Activated CD4-positive, alpha-beta T cell treated with anti-CD3 and anti-CD28 coated beads for 24 hours (primary cell): ENCODE measurements around the gene NAALADL2.
"Not testable (repeated sequence)": the region's sequence is repeated elsewhere in the genome, so short reads cannot be mapped to it uniquely, and the experiment has no call there.

ENCODE experiments used
- DNase-seq, 2 donors: peaks; one replicate each; pipeline ENCODE4 v3.0.0-alpha.2; 2020; ENCODE audit warnings: low read depth in 2 of 2

NAALADL2 gene

DNA sequence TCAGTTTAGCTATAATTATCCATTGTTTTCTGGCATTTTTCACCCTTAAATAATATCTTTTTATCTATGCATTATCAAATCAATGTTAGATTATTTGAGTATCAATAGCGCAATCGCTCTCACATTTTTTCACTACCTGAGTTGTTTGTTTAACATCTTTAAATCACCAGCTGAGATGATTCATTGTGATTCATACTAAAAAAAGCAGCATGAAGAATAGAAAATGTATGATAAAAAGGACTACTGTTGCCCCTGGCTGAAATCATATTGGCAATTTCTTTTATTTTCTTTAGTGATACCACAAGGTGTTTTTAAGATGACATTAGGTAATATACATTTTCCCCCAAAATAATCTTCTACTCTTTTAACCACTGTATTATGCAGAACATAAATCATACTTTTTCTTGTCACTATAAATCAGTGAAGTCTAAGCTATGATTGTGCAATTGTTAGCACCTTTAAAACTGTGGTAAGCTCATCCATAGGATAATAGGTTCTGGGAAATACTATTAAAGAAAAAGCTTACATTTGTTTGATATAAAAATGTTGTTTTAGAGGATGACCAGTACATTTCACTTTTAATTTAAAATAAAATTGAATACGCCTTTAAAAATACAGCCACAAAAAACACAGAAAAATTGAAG is 889.1 kb downstream of the NAALADL2 start:
- no peak for DNase-seq

DNA sequence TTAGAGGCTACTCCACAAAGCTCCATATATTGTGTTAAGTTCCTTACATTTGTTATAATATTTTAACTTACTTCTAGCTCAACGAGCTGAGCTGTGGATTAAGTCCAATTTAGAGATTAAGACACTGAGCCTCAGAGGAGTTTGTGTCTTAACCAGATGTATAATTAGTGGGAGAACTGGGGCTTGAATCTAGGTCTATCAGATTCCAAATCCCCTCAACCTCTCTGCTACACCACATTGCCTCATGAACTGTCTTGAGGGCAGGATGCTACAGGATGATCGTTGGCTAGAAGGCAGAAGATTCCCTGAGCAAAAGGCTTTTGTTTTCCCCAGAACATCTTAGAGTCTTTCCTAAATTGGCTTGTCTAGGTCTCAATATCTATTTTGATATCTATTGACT is 890.8 kb downstream of the NAALADL2 start:
- DNase-seq: no peak

DNA sequence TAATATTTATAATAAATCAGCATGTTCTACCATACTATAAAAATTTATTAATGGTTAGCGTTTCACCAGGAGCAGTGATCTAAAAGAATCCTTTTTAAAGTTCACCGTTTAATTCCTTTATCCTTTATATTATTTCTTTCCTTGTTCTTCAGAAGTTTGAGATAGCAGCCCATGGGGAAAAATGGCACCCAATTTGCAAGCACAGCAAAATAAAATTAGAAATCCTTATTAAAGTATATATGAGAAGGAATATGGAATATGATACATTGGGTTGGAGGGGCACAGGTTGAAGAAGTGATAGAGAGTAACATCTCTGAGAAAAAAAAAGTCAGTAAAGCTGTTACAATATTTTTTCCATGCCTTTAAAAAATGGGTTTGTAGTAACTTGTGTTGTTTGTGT is 892.0 kb downstream of the NAALADL2 start:
- no peak for DNase-seq

DNA sequence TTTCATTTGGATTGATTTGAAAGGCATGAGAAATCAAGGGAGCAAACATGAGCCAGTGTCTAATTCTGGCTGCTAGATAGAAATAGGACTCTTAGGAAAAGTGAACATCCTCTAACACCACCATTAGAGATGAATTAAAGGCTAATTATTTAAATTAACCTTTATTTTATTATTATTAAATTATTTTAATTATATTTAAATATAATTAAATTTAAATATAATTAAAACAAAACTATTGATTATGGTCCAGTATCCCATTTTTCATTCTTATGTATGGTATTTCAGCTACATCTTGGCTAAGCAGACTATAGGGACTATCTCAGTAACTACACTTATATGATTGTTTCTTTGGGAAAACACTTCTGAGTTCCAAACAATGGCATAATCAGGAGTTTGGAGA is 904.8 kb downstream of the NAALADL2 start:
- no peak for DNase-seq

DNA sequence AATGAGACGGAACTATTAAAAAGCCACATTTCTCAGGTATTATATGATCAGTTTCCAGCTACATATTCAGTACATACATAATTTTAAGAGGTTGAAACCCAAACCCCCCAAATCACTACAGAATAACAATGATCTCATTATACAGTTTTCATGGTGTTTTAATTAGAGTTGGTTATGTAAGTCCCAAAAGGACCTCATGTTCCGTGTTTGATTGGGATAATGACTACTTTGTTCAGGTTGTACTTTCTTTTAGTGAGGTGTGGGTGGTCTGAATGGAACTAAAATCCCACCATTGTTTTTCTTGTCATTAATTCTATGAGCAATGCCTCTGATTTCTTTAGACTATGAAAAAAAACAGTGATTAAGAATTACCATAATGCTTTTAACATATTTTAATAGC is 905.6 kb downstream of the NAALADL2 start:
- no peak for DNase-seq

DNA sequence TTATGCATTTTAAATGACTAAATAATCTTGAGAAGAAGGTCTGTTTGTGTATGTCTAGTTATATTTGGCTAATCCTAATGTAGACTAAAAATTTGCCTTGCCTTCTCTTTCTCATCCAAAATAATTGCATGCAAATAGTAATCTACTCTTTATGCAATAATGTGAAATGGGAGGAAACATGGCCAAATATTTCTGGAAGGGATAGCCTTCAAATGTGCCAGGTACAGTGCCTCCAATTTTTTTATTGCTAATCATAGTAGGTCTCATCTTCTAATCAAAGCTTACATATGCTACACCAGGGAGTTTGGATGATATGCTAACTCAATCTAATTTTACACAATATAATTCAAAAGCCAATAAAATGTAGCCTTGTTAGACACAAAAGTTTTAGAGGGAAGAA is 911.3 kb downstream of the NAALADL2 start:
- DNase-seq: no peak

DNA sequence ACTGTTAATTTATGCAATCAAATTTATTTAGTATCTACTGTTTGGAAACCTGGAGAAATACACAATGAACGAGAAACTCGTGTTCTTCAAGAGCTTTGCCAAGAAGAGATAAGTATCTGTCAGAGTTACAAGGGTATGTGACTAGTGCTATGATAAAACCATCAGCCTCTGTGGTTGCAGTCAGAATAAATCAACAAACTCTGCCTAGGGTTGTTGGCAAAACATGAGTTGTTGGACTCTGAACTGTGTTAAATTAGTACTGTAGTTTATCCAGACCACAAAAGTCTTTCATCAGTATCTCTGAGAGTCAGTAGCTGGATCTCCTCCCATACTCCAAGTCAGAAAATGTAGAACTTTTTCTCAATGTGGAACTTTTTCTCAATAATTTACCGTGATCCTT is 918.4 kb downstream of the NAALADL2 start:
- DNase-seq: no peak

DNA sequence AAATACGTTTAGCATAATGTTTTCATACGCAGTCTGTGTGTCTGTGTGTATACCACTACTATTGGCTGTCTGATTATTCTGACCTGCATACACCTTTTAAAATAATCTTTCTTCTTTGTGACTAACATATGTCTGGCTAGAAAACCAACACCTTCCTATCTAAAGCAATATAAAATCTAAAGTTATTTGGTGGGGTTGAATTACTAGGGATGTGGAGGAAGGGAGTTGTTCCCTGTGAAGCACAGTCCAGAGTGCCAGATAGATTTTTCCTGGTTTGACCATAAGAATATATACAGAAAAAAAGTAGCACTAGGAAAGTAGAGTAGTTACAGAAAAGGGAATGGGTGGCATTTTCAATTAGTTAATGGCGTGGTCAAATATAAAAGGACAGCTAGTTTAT is 918.8 kb downstream of the NAALADL2 start:
- no peak for DNase-seq

DNA sequence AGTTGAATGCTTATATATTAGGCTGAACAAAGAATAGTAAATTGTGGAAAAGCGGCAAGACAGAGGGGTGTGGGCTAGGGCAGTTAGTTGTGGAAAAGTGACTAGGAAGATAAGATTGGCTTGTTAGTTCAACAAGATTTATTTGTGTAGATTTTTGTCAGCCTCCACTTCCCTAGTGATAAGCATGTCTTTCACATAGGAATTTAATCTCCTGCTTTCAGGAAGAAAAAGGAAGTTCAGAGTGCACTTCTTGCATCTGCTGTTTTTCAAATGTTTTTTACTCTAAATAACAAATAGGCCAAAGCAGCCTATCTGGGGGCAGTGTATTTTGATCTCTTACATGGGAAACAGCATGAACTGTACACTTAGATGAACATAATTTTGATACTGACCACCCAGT is 919.9 kb downstream of the NAALADL2 start:
- no peak for DNase-seq

DNA sequence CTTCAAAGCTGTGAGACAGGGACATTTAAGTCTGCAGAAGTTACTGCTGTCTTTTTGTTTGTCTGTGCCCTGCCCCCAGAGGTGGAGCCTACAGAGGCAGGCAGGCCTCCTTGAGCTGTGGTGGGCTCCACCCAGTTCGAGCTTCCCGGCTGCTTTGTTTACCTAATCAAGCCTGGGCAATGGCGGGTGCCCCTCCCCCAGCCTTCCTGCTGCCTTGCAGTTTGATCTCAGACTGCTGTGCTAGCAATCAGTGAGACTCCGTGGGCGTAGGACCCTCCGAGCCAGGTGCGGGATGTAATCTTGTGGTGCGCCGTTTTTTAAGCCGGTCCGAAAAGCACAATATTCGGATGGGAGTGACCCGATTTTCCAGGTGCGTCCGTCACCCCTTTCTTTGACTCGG is 928.0 kb downstream of the NAALADL2 start:
- not testable (repeated sequence) for DNase-seq

DNA sequence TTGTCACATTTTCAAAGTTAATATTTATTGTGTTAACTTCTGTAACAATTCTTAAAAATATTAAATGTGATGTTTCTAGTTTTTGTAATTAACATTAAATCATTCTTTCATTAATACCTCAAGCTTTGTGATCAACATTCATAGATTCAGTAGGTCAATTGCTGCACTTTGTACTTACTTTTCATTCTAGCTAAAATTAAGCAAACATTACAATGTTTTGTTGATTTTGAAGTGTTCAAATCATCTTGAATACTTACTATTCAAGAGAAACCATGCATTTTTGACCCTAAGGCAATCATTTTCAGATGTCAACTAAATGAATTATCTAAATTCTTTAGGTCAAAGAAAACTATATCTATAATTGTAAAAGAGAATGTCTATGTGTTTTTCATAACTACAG is 933.1 kb downstream of the NAALADL2 start:
- no peak for DNase-seq

DNA sequence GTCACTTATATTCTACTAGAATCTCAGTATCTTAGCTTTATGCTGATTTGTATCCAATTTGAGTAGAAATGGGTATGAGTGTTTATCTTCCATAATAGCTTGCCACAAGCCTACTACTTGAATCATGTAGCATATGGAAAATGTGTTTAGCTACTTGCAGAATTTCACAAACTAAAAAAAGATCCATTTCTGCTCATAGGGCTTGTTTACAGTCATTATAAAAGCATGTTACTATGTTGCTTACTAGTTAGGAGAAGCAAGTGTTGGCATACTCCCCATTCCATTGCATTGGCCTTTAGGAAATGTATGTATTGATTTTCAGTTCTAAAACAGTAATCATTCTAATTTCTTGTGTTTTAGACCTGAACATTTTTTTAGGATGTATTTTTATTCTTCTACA is 939.2 kb downstream of the NAALADL2 start:
- no peak for DNase-seq

DNA sequence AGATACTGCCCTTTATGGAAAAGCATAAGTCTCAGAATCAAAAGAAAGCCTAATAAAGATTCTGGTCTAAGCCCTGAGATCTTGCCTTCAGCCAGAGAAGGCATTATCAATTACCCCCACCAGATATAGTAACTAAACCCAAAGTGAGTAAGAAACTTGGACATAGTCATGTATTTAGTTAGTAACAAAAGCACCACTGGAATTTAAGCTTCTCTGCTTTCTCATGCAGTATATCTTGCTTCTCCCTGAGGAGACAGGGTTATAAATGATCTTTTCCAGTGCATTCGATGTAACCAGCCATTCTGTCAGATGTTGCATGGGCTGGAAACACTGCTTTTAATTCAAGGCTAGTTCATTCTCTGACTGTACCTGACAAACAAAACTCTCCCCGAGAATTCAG is 946.7 kb downstream of the NAALADL2 start:
- no peak for DNase-seq

DNA sequence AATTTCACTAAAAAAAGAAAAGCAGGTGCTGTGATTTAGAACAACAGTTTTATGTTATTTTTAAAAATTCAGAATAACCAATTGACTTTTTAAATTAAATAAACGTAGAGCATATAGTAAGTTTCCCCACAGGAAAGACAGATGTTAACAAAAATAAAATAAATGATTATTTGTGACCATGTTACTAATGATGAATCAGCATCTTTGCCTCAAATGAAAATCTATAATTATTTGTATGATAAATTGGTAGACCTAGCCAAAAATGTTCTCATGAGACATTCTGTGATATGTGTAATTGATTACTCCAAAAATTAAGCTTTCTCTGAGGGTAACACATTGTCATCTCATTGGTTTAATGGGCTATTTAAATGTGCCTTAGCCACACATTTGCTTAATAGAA is 948.0 kb downstream of the NAALADL2 start:
- no peak for DNase-seq

DNA sequence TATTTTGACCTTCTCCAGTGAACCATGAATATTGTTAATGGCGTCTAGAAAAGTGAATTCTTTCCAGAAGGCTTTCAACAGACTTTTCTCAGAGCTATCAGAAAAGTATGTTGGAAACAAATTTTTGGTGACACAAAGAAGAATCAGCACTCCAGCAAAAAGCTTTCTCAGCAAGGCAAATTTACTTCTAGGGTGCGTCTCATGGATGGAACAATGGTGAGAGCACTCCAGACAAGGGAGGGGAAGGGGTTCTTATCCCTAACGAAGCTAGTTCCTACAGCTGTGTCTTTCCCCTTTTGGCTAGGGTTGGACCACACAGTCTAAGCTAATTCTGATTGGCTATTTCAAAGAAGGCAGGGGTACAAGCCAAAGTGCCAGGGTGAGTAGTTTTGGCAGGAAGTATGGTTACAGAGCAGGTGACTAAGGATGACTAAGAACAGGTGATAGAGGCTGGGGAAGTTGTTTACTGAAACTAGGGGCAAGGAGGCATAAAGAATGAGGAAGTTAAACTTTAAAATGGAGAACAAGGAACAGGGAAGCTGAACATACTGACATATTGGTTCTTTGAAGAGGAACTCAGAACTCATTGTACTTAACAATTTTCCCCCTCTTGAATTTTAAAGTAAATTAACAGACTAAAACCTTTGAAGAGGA is 959.8 kb downstream of the NAALADL2 start:
- no peak for DNase-seq

DNA sequence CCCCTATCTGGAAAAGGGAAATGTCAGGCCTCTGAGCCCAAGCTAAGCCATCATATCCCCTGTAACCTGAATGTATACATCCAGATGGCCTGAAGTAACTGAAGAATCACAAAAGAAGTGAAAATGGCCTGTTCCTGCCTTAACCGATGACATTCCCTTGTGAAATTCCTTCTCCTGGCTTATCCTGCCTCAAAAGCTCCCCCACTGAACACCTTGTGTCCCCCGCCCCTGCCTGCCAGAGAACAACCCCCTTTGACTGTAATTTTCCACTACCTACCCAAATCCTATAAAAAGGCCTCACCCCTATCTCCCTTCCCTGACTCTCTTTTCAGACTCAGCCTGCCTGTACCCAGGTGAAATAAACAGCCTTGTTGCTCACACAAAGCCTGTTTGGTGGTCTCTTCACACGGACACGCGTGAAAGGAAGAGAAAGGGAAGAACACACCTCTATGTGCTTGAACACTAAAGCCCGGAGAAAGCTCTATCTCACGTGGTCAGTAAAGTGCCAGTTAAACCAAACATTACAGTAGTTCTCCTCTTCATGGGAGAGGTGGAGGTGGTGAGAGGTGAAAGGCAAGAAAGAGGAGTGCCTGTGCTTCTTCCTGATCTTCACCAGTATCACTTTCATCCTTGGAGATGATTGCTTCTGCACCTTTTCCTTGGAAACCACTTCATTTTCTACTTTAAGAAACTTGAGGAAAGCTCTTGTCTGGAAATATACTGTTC is 963.8 kb downstream of the NAALADL2 start:
- not testable (repeated sequence) for DNase-seq

DNA sequence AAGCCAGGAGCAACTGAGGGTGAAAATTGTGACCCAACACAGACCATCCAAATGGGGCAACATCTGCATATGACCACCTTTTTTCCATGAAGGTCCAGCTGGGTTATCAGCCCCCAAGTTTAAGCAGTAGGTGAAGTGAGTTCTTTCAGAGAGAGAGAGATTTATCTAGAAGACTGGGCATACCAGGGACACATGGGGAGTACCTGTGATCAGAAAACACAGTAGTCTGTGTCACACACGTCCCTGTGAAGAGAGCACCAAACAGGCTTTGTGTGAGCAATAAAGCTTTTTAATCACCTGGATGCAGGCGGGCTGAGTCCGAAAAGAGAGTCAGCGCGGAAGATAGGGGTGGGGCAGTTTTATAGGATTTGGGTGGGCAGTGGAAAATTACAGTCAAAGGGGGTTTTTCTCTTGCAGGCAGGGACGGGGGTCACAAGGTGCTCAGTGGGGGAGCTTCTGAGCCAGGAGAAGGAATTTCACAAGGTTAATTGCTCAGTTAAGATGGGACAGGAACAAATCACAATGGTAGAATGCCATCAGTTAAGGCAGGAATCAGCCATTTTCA is 966.0 kb downstream of the NAALADL2 start:
- not testable (repeated sequence) for DNase-seq

DNA sequence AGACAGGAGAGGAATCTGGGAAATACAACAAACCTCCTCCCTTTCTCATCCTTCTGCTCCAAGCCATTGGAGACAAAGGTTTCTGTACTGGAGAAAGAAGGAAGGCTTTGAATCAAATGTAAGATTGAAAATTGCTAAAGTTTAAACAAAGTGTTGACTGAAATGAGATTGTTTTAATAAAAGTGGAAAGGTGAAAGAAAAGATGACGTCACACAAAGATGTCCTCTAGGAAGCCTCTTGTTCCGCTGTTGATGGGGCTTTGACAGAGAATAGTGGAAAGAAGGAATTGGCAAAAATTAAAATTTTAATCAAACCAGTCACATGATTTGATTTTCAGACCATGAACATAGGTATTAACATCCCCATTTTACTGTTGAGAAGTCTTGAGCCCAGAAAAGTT is 967.6 kb downstream of the NAALADL2 start:
- DNase-seq: no peak

DNA sequence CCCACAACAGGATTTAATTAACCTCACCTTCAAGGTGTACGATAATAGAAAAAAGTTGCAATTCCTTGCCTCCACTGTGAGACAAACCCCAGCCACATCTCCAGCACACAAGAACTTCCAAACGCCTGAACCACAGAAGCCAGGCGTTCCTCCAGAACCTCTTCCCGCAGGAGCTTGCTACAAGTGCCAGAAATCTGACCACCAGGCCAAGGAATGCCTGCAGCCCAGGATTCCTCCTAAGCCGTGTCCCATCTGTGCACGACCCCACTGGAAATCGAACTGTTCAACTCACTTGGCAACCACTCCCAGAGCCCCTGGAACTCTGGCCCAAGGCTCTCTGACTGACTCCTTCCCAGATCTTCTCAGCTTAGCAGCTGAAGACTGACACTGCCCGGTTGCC is 970.7 kb downstream of the NAALADL2 start:
- DNase-seq: not testable (repeated sequence)

DNA sequence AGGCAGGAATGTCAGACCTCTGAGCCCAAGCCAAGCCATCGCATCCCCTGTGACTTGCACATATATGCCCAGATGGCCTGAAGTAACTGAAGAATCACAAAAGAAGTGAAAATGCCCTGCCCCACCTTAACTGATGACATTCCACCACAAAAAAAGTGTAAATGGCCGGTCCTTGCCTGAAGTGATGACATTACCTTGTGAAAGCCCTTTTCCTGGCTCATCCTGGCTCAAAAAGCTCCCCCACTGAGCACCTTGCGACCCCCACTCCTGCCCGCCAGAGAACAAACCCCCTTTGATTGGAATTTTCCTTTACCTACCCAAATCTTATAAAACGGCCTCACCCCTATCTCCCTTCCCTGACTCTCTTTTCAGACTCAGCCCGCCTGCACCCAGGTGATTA is 976.6 kb downstream of the NAALADL2 start:
- DNase-seq: not testable (repeated sequence)

DNA sequence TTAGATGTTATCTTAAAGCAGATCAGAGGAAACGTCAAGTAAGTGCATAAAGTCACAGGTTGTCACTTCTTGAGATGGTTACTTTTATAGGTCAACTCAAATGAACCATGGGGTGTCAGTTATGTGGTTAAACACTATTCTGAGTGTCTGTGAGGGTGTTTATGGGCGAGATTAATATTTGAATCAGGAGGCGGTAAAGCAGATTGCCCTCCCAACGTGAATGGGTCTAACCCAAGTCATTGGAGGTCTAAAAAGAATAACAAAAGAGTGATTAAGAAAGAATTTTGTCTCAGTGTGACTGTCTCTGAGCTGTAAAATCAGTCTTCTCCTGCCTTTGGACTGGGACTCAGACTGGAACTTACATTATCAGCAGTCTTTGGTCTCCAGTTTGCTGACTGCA is 977.5 kb downstream of the NAALADL2 start:
- no peak for DNase-seq

DNA sequence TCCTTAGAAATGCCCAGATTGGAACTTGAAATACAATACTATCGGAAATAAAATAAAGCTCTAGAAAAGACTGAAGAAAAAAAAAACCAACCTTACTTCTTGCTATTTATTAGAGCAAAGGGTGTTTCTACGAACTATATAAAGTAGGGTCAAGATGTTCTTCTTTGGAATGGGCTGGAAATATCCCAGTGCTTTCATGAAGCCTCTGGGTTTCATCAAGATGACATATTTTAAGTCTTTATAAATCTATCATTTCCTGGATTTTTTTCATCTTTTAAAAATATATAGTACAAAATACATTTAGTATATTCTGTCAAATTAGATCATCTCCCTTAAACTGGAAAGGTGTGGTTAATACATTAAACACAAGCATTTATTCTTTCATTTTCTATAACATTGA is 978.8 kb downstream of the NAALADL2 start:
- DNase-seq: no peak
